HG03460 (cell line): ENCODE results near the gene OR5AN1.
"Not testable (repeated sequence)": the region's sequence is repeated elsewhere in the genome, so short reads cannot be mapped to it uniquely, and the experiment has no call there.

Experiments used
- ATAC-seq: cut with Tn5 transposase; IDR thresholded peaks from one replicate; pipeline ENCODE4 v1.9.1; 2021; ENCODE audit not compliant: unreplicated experiment

The OR5AN1 gene, protein sequence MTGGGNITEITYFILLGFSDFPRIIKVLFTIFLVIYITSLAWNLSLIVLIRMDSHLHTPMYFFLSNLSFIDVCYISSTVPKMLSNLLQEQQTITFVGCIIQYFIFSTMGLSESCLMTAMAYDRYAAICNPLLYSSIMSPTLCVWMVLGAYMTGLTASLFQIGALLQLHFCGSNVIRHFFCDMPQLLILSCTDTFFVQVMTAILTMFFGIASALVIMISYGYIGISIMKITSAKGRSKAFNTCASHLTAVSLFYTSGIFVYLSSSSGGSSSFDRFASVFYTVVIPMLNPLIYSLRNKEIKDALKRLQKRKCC

DNA sequence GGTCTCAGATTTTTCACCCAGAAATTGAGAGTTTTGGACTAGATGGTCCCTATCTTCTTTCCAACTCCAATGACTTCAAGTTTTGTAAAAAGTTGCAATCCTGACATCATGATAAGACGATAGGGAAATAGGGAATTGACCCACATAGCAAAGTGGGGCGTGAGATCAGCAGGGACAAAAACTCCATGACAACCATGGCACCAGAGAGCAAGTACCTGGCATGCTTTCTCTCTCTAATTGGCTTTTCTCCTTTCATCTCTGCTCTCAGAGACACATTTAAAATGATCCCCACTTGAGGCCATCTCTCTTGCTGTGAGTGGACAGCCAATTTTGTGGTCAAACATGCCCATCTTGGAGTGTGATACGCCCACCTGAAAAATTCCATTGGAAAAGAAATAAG lies at the start of gene OR5AN1:
Gene OR5AN1 (plus strand): TSS at position 301 of the 400 bp plus-strand sequence. CDS start 5,564 bp downstream, outside the sequence.
- ATAC-seq, result no peak

DNA sequence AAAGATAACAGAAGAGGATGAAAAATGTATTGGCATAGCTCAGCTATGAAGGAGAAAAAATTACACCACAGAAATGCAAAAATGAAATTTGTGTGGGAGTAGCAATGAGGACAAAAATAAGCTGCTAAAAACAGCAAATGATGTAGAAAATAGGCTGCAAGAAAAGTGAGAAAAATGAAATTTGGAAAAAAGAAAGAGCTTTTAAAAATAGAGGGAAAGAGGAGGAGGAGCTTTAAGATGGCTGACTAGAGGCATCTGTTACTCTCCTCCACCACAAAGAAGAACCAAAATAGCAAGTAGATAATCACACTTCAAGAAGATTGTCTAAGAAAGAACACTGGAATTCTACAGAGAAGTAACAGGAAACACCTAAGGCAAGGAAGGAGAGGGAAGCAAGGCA lies 23.7 kb upstream of the OR5AN1 start:
- no peak for ATAC-seq

DNA sequence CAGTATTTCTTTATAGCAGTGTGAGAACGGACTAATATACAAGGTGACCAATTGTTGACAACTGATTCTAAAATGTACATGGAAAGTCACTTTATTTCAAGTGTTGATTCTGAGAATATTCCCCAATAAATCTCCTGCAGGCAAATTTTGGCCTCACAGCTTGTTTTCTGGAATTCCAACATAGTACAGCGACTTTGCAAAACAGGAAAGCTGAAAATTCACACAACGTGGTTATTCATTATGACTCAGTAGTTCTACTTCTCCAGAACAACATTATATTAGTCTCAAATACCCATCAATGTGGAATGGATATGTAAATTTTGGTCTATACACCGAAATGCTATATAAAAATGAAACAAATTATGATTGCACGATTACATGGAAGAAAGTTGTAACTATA lies 22.5 kb upstream of the OR5AN1 start:
- no peak for ATAC-seq

DNA sequence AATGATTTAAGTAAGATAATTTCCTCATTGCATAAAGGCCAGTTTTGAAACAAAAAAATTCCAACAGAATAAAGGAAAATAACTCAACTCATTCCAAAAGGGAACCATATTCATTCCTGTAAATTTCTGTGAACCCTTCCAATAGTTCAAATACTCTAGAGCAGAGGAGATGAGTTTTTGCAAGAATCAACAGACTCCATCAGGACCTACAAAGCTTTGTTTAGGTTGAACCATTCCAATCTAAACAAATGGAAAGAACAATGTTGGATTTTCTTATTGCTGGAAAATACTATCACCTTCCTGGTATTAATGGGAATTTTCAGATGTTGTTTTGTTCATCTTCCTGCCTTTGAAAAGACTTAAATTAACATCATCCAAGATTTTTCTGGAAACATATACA lies 21.8 kb upstream of the OR5AN1 start:
- ATAC-seq, result no peak

DNA sequence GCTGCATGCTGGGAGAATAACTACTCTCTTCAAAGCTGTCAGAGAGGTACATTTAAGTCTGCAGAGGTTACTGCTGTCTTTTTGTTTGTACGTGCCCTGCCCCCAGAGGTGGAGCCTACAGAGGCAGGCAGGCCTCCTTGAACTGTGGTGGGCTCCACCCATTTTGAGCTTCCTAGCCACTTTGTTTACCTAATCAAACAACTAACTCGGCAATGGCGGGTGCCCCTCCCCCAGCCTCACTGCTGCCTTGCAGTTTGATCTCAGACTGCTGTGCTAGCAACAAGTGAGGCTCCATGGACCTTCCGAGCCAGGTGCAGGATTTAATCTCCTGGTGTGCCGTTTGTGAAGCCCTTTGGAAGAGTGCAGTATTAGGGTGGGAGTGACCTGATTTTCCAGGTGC lies 9.0 kb upstream of the OR5AN1 start:
- not testable (repeated sequence) for ATAC-seq

DNA sequence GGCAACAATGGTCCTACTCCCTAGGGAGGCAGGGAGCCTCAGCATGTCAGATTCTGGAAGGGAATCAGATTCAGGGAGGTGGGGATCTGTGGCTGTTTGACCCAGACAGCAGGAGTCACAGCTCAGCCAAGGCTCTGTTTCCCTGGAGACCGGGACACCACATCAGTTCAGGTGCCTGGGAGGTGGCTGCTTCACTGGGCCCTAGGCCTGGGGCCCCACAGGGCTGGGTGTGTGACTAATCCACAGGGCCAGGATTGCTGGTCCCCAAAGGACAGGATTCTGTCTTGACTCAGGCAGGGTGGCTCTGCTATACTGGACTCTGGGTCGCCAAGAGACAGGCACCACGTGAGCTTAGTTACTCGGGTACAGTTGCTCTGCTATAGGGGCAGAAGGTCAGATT lies 3.5 kb upstream of the OR5AN1 start:
- no peak for ATAC-seq

DNA sequence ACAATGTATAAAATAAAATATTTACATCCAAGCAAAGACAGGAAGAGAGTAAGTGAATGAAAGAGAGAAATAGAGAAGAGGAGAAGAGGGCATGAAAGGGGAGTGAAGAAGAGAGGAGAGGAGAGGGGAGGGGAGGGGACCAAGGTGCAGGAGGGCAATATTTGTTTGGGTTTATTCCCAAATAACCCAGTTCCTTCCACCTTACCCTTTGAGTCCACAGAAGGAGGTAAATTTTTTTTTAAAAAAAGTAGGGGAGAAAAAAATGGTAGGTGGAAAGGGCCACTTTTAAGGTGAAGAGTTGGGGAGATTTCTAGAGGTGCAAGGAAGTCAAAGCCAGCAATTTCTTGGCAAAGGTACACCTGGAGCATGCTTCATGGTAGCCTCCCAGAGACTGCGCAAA lies 2.1 kb upstream of the OR5AN1 start:
- ATAC-seq, result no peak

DNA sequence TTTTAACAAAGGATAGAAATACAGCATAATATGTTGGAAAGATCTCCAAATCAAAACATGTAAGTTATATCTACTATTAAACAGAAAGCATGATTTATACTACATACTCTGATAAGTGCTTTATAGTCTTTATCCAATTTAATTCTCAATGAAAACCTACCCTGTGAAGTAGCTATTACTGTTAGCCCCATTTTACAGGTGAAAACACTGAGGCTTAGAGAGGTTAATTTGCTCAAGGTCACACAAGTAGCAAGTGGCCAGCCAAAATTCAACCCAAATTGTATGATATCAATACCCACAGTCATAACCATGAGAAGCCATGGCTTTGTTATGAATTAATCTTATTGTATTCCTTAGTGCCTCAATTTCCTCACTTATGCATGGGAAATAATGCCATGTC lies 675 bp upstream of the OR5AN1 start:
- no peak for ATAC-seq

DNA sequence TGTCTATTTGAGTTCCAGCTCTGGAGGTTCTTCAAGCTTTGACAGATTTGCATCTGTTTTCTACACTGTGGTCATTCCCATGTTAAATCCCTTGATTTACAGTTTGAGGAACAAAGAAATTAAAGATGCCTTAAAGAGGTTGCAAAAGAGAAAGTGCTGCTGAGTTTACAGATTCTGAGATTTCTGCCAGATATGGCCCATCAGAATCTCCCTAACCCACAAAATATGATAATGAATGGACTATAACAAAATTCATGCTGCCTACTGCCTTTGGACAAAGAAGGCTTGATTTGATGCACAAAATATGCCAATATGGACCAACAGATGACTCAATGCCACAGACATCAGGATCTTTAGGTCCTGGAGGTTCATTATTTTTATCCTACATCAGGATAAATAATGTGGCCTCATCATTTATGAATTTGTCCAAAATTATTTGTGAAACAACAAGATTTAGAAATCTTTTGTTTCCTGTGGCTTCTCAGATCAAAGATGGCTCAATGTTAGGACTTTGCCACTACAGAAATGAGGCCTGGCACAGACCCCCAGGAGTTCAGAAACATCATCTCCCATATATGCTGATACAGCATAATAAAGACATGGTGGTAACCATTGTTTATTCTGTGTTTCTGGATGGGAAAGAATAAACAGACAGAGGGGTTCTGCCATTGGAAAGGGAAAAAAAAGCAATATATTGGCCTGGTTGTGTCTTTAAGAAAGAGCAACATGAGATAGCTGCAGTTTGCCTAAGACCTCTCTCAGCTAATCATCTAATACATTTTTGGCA lies 6.7 kb downstream of the OR5AN1 start:
- ATAC-seq, result no peak

DNA sequence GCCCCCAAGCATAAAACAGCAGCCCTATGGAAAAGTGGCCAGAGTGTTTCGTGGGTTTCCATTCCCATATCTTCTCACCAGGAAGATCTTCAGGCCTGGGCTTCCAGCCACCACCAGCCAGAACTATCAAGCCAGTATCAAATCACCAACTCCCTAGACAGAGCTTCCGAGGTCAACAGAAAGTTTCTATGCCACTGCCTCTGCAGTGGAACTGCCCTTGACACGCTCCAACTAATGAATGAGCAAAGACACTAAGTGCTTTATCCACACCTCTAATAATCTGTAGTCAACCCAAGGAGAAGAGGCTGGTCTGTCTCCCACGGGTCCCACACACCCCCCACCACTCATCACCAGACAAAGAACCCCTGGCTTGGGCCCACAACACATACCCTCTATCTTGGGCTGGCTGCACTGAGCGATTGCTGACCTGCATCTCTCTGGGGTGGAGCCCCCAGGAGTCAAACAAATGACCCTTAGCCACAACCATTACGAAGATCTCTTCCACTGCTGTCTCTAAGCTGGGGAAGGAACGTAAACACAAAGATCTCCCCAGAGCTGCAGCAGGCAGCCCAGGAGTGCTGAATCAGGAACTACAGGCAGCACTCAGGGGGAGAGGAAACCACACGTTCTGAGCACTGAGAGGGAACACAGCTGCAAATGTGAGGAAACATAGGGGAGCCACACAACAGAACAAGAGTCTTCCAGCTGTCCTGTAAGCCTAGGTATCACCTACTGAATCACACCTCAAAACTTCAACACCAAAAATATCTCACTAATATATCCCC lies 9.7 kb downstream of the OR5AN1 start:
- no peak for ATAC-seq

DNA sequence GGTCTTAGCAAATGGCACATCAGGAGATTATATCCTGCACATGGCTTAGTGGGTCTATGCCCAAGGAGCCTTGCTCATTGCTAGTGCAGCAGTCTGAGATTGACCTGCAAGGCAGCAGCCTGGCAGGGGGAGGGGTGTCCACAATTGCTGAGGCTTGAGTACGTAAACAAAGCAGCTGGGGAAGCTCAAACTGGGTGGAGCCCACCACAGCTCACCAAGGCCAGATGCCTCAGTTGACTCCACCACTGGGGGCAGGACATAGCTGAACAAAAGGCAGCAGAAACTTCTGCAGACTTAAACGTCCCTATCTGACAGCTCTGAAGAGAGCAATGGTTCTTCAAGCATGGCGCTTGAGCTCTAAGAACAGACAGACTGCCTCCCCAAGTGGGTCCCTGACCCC lies 13.6 kb downstream of the OR5AN1 start:
- not testable (repeated sequence) for ATAC-seq

DNA sequence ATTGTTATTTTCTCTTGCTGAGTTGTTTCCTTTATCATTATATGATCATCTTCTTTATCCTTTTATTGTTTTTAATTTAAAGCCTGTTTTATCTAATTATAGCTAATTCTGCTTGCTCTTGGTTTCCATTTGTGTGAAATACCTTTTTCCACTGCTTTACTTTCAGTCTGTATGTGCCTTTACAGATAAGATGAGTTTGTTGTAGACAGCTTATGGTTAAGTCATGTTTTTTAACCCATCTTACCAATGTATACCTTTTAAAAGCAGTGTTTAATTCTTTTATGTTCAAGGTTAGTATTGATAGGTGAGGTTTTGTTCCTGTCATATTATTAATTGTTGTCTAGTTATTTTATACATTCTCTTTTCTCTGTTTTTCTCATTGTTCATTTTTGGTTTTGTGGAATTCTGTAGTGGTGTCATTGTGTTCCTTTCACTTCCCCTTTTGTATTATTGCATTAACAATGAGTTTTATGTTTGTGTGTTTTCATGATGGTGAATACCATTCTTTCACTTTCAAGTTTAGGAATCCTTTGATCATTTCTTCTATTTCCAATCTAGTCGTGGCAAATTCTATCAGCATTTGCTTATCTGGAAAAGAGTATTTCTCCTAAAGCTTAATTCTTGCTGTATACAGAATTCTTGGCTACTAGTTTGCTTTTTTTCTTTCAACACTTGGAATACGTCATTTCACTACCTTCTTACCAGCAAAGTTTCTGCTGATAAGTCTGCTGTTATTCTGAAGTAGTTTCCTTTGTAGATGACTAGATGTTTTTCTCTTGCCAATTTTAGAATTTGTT lies 21.8 kb downstream of the OR5AN1 start:
- peak; percentile 91 for ATAC-seq

DNA sequence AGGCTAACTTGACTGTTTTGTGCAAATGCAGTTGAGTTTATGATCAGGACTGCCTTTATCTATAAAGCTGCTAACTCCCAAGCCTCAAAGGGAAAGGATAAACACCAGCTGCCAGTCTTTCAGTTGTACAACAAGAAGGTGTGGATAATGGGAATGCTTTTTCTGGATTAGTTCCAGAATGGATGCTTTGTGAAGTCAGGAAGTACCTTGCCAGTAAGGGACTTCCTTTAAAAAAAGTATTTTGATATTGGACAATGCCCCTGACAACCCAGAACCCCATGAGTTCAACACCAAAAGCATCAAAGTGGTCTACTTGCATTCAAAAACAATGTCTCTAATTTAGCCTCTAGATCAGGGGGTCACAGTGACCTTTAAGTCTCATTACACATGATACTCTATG lies 35.5 kb downstream of the OR5AN1 start:
- ATAC-seq, result no peak

DNA sequence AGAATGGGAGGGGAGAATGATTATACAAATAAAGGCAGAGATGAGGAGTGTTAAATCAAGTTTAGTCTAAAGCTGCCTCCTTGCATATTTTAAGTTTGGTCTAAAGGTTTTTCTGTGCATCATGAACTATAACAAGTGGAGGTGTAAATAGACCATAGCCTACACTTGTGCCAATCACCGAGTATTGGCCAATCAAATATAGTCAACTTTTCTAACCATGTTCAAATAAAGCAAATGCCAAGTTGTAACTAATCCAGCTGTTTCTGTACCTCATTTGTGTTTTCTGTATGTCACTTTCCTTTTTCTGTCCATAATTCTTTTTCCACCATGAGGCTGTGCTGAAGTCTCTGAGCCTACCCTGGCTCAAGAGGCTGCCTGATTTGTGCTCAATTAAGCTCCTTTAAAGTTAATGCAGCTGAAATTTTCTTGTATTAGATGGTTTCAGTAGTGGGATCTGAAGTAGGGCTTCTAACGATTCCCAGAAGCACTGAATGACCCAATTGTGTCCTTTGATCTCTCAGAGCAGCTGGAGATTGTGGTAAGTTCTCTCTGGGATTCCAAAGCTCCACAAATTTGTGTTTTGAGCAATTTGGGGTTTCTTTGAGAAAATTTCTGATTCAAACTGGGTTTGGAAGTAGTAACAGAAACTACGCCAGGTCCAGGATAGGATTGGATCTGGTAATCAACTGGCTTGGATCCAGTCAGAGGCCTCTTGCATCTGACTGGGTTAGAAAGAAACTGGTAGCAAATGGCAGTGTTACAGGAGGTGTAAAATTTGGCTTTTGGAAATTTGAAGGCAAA lies 42.0 kb downstream of the OR5AN1 start:
- no peak for ATAC-seq

DNA sequence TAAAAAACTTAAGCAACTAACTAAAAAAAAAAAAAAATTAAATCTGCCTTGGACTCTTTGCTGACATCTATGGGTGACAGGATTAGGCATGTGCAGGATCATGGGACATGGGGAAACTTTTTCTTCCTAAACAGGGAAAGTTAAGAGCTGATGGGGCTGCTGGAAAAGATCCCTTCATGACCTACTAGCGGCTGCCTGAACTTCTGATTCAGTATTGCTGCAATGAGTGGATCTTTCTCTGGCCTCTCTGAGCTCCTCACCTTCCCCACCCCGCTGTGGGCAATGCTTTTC lies 42.5 kb downstream of the OR5AN1 start:
- no peak for ATAC-seq

DNA sequence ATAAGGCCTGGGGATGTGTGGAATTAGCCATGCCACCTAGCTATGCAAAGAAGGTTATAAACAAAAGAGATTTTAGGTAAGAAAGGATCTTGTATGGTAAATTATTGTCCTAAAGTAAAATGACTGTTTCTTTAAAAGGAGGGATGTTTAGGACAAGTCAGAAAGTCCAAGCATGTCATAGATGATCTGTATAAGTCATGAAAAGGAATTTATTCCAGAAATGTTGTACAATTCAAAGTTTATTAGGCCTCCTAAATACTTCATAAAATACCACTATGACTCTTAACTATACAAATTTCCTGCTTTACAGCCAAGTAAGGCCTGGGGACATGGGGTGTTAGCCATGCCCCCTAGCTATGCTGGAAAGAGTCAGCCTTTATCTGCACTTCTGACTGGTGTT lies 44.9 kb downstream of the OR5AN1 start:
- ATAC-seq, result no peak

DNA sequence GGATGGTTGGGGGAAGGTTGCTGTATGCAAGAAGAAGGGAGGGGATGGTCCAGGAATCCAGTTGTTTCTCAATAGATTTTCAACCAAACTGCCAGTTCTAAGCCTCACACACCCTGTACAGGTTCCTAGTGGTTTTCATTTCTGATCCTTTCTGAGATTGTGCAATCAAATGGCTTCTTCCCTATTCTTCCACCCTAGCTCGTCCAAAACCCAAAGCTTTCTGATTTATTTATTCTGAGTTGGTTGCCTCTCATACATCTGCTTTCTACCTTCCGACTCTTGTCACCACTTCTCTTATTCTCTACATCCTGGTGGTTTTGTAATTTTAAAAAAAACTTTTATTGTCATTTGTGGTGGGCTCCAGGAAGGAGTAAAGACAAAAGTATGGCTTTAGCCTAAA lies 55.0 kb downstream of the OR5AN1 start:
- no peak for ATAC-seq

DNA sequence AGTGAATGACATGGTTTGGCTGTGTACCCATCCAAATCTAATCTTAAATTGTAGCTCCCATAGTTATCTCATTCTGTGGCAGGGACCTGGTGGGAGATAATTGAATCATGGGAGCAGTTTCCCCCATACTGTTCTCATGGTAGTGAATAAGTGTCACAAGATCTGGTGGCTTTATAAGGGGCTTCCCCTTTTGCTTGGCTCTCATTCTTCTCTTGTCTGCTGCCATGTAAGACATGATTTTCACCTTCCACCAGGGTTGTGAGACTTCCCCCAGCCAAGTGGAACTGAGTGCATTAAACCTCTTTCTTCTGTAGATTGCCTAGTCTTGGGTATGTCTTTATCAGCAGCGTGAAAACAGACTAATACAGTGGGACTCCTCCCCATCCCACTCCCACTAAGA lies 56.4 kb downstream of the OR5AN1 start:
- no peak for ATAC-seq

DNA sequence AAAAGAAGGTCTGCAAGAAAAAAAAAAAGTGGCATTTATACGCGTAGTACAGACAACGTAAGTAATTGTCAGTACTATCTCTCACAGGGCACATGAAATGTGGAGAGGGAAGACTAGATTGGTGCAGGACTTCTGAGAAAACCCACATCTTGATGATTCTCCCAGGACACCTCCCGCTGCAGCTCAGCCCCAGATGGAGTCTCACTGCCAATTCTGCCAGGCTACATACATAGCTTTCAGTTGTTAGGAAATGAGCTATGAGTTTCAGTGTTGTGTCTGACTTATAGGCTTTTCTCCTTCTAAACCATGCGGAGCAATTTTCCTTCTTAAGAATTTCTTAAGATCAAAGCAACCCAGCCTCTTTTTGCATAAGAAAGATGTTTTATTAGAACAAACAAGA lies 57.9 kb downstream of the OR5AN1 start:
- ATAC-seq, result no peak

DNA sequence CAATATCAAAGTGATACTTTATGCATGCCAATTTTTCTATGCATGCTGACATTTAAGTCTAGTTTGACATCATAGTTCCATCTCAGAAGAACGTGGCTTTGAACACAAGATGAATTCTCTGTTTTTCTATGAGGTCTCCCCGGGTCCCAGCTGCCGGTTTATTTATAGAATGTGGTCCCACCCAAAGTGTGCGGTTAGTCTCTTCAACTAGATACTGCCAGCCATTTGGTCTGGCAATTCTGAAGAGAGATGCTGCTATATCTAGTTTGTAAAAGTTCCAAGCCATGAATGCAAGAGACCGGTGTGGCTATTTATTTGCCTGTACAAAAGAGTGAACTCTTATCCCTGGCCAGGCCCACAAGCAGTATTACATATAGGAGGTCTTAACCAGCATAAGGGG lies 58.3 kb downstream of the OR5AN1 start:
- no peak for ATAC-seq
